ENCODE results near the gene ATP13A2.

ATP13A2 gene

DNA sequence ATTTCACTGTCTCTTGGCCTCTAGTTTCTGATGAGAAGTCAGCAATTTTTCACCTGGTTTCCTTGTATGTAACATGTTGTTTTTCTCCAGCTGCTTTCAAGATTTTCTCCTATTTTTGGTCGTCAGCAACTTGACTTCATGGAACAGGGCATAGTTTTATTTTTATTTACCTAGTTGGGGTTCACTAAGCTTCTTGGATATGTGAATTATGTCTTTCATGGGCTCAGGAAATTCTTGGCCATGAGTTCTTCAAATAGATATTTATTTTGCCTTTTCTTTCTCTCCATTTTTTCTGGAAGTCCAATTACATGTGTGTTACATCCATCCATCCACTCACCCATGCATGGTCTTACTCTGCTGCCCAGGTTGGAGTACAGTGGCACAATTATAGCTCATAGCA lies 28.4 kb upstream of the ATP13A2 start:
- H3K4me1 ChIP-seq (ENCODE audit: insufficient read depth, low read length, poor library complexity, severe bottlenecking) = no peaks in the 10 kb centered on the region
- H3K9me3 ChIP-seq (ENCODE audit: insufficient read depth, low read depth, low read length) = no peaks in the 10 kb centered on the region
- no peaks in the 10 kb centered on the region for H3K9me2 ChIP-seq (replicated peaks; ENCODE audit: low read depth, low read length)
- no peak overlapping the region for H3K4me2 ChIP-seq (ENCODE audit: low read depth, low read length, poor library complexity, severe bottlenecking)
- H3K79me2 ChIP-seq (ENCODE audit: insufficient read depth, low read length) = no peaks in the 10 kb centered on the region
- H3F3A ChIP-seq (ENCODE audit: low read depth) = no peaks in the 10 kb centered on the region
- no peaks in the 10 kb centered on the region for H3K27me3 ChIP-seq (ENCODE audit: insufficient read depth, low read length, poor library complexity, severe bottlenecking)
- no peak overlapping the region for H3K9ac ChIP-seq (ENCODE audit: low read depth, low read length, poor library complexity, severe bottlenecking)
- no peaks in the 10 kb centered on the region for H4K20me1 ChIP-seq (ENCODE audit: insufficient read depth, low read length, poor library complexity, severe bottlenecking)
- H3K4me3 ChIP-seq (ENCODE audit: low read length, poor library complexity, severe bottlenecking) = no peak overlapping the region
- TF ChIP-seq EZH2phosphoT487 (IDR thresholded peaks at IDR 0.05; ENCODE audit: borderline replicate concordance) = no peak
- TF ChIP-seq, protein P1, sequence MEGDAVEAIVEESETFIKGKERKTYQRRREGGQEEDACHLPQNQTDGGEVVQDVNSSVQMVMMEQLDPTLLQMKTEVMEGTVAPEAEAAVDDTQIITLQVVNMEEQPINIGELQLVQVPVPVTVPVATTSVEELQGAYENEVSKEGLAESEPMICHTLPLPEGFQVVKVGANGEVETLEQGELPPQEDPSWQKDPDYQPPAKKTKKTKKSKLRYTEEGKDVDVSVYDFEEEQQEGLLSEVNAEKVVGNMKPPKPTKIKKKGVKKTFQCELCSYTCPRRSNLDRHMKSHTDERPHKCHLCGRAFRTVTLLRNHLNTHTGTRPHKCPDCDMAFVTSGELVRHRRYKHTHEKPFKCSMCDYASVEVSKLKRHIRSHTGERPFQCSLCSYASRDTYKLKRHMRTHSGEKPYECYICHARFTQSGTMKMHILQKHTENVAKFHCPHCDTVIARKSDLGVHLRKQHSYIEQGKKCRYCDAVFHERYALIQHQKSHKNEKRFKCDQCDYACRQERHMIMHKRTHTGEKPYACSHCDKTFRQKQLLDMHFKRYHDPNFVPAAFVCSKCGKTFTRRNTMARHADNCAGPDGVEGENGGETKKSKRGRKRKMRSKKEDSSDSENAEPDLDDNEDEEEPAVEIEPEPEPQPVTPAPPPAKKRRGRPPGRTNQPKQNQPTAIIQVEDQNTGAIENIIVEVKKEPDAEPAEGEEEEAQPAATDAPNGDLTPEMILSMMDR (conservative IDR thresholded peaks at IDR 0.05; ENCODE audit: low read length) = no peak
- H2AFZ ChIP-seq (ENCODE audit: low read length) = no peak overlapping the region
- peaks cover 63% of the 10 kb centered on the region; the same call in 1 of the 2 replicates for H3K36me3 ChIP-seq (ENCODE audit: insufficient read depth, low read length)

DNA sequence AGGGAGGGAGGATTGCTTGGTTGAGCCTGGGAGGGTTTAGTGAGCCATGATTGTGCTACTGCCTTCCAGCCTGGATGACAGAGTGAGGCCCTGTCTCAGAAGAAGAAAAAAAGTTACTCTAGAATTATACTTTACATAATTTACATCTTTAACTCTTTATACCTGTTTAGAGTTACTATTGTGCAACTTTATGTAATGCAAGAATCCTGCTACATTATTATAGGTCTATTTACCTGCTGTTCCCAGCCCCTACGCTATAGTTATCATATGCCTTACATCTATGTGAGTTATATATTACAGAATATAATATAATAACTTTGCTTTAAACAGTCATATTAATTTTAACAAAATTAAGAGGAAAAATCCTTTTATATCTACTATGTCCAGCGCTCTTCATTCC lies 27.8 kb upstream of the ATP13A2 start:
- H3K36me3 ChIP-seq (ENCODE audit: insufficient read depth, low read length) = peaks cover 63% of the 10 kb centered on the region; the same call in 1 of the 2 replicates
- no peaks in the 10 kb centered on the region for H3K9me3 ChIP-seq (ENCODE audit: insufficient read depth, low read depth, low read length)
- H2AFZ ChIP-seq (ENCODE audit: low read length) = no peak overlapping the region
- no peaks in the 10 kb centered on the region for H3K27me3 ChIP-seq (ENCODE audit: insufficient read depth, low read length, poor library complexity, severe bottlenecking)
- H3K79me2 ChIP-seq (ENCODE audit: insufficient read depth, low read length) = no peaks in the 10 kb centered on the region; the same call in 1 of the 2 replicates
- H4K20me1 ChIP-seq (ENCODE audit: insufficient read depth, low read length, poor library complexity, severe bottlenecking) = no peaks in the 10 kb centered on the region
- no peak overlapping the region for H3K4me3 ChIP-seq (ENCODE audit: low read length, poor library complexity, severe bottlenecking)
- H3K4me1 ChIP-seq (ENCODE audit: insufficient read depth, low read length, poor library complexity, severe bottlenecking) = no peaks in the 10 kb centered on the region
- H3K9me2 ChIP-seq (replicated peaks; ENCODE audit: low read depth, low read length) = no peaks in the 10 kb centered on the region
- H3K4me2 ChIP-seq (ENCODE audit: low read depth, low read length, poor library complexity, severe bottlenecking) = no peak overlapping the region
- TF ChIP-seq, protein P1 (conservative IDR thresholded peaks at IDR 0.05; ENCODE audit: low read length) = no peak
- TF ChIP-seq EZH2phosphoT487 (IDR thresholded peaks at IDR 0.05; ENCODE audit: borderline replicate concordance) = no peak
- no peaks in the 10 kb centered on the region for H3F3A ChIP-seq (ENCODE audit: low read depth)
- no peak overlapping the region for H3K9ac ChIP-seq (ENCODE audit: low read depth, low read length, poor library complexity, severe bottlenecking)

DNA sequence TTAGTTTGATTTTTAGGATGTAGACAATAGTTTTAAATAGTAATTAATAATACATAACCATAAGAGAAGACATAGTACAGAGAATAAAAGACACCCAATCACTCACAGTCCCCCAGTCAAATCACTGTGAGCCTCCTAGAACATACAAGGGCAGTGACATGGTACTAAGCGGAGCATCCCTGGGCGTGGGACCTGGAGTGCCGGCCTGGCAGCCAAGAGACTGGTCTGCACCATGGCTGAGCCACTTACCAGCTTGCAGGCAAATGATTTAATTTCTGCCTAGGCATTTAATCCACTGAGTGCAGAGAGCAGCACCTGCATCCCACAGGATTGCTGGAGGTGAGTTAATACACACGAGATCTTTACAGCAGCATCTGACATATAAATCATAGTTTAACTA lies 21.8 kb upstream of the ATP13A2 start:
- H3K9me2 ChIP-seq (replicated peaks; ENCODE audit: low read depth, low read length) = no peaks in the 10 kb centered on the region
- peaks cover 59% of the 10 kb centered on the region; the same call in 1 of the 2 replicates for H3K36me3 ChIP-seq (ENCODE audit: insufficient read depth, low read length)
- no peaks in the 10 kb centered on the region; the same call in 1 of the 2 replicates for H3K79me2 ChIP-seq (ENCODE audit: insufficient read depth, low read length)
- H3F3A ChIP-seq (ENCODE audit: low read depth) = no peaks in the 10 kb centered on the region
- H3K27me3 ChIP-seq (ENCODE audit: insufficient read depth, low read length, poor library complexity, severe bottlenecking) = no peaks in the 10 kb centered on the region
- no peak overlapping the region for H2AFZ ChIP-seq (ENCODE audit: low read length)
- TF ChIP-seq, protein P1 (conservative IDR thresholded peaks at IDR 0.05; ENCODE audit: low read length) = no peak
- TF ChIP-seq EZH2phosphoT487 (IDR thresholded peaks at IDR 0.05; ENCODE audit: borderline replicate concordance) = no peak
- no peak overlapping the region for H3K4me2 ChIP-seq (ENCODE audit: low read depth, low read length, poor library complexity, severe bottlenecking)
- H4K20me1 ChIP-seq (ENCODE audit: insufficient read depth, low read length, poor library complexity, severe bottlenecking) = no peaks in the 10 kb centered on the region
- H3K4me1 ChIP-seq (ENCODE audit: insufficient read depth, low read length, poor library complexity, severe bottlenecking) = no peaks in the 10 kb centered on the region
- no peak overlapping the region for H3K9ac ChIP-seq (ENCODE audit: low read depth, low read length, poor library complexity, severe bottlenecking)
- no peak overlapping the region for H3K4me3 ChIP-seq (ENCODE audit: low read length, poor library complexity, severe bottlenecking)
- H3K9me3 ChIP-seq (ENCODE audit: insufficient read depth, low read depth, low read length) = no peaks in the 10 kb centered on the region

All from Loucy (cell line).